HG02763 (cell line): ENCODE measurements around the gene CDNF.
"Not testable (repeated sequence)": the region's sequence is repeated elsewhere in the genome, so short reads cannot be mapped to it uniquely, and the experiment has no call there.

Source experiments
- ATAC-seq: cut with Tn5 transposase; IDR thresholded peaks from one replicate; pipeline ENCODE4 v1.9.1; 2021; ENCODE audit warnings: mild to moderate bottlenecking, moderate library complexity; ENCODE audit not compliant: unreplicated experiment

CDNF gene

DNA sequence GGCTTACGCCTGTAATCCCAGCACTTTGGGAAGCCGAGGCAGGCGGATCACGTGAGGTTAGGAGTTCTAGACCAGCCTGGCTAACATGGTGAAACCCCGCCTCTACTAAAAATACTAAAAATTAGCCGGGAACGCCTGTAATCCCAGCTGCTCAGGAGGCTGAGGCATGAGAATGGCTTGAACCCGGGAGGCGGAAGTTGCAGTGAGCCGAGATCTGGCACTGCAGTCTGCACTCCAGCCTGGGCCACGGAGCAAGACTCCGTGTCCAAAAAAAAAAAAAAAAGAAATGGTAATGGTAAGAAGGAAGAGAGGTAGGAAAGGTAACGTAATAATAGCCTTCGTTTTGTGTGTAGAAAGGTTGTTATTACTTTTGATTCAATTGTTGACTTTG lies 1.5 kb upstream of the CDNF start:
- ATAC-seq = no peak

DNA sequence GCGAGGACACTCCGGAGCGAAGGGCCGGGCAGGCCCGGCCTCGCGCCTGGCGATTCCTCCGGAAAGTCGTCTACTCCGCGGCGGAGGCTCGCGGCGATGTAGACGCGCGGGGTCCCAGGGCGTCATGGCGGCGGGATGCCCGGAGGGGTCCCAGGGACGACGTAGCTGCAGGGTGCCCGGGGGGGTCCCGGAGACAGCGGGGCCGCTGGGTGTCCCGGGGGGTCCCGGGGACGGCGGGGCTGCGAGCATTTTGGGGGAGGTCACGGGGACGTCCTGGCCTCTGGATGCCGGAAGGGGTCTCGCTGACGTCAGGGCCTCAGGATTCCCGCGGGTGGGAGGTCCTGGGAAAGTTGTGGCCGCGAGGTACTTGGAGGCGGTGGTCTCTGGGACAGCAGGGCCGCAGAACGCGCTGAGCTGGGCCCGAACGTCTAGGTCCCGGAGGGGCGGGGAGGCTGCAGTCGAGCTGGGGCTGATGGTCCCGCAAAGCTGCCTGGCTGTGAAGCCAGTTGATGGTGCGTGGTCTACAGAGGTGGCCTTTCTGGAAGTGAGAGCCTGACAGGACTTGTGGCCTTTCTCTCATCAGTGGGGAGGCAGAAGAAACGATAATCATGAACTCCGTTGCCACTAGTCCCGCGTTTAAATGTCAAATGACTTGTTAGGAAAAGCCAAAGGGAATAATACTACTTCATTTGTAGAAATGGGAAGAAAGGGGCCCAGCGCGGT lies 906 bp upstream of the CDNF start:
- no peak for ATAC-seq

DNA sequence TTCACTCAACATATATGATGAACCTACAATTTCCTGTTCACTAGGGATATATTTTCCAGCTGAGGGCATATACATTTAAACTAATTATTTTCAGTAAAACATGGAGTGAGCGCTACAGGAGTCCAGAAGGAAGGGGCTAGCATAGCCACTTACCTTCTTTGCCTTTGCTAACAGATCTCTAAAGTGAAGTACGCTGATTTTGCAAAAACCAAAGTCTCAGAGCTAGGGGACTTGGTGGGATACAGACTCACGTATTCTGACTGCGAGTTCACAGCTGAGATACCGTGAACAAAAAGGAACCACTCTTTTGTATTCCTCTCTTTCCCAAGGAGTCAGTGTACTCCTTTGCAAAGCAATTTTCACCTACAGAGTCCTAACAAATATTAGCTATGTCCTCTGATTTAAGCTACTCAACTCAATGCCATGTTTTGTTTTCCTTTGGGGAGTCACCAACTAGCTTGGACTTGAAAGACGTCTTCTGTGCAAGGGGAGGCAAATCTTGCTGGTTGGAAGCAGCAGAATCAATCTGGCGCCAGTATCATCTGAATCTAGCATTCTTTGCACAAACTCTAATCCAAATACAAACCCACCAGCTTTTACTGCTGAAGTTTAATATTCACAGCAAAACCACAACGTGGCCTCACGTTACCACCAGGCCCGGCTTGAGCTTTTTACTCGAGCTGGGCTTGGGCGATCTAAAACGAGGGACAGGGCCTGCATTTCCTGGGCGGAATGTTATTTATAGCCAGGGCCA lies 657 bp downstream of the CDNF start:
- ATAC-seq = no peak

DNA sequence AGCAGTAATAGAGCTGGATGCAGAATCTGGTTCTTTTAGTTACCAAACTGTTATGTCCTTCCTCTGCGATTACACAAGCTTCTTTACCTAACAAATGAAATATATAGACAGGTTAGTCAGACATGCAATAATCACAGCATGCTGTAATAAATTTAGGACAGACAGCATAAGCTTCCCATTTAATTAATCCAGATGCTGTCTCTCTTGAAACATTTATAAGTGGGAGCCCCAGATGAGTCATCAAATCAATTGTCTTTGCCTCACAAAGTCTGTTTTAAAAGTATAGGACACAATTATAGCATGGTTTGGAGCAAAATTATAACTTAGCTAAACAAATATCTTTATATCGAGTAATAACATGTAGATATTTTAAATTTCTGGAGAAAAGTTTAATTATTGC lies 1.6 kb downstream of the CDNF start:
- no peak for ATAC-seq

DNA sequence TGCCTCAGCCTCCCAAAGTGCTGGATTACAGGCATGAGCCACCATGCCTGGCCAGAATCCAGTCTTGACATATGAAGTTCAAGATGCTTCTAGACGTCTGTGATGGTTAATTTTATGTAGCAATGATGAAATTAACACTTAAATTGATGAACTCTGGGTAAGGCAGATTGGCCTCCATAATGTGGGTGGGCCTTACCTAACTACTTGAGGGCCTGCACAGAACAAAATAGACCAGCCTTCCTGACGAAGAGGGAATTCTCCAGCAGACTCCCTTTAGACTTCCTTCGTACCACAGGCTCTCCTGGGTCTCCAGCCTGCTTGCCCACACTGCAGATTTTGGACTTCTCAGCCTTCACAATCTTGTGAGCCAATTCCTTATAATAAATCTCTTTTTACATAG lies 4.7 kb downstream of the CDNF start:
- ATAC-seq = no peak

DNA sequence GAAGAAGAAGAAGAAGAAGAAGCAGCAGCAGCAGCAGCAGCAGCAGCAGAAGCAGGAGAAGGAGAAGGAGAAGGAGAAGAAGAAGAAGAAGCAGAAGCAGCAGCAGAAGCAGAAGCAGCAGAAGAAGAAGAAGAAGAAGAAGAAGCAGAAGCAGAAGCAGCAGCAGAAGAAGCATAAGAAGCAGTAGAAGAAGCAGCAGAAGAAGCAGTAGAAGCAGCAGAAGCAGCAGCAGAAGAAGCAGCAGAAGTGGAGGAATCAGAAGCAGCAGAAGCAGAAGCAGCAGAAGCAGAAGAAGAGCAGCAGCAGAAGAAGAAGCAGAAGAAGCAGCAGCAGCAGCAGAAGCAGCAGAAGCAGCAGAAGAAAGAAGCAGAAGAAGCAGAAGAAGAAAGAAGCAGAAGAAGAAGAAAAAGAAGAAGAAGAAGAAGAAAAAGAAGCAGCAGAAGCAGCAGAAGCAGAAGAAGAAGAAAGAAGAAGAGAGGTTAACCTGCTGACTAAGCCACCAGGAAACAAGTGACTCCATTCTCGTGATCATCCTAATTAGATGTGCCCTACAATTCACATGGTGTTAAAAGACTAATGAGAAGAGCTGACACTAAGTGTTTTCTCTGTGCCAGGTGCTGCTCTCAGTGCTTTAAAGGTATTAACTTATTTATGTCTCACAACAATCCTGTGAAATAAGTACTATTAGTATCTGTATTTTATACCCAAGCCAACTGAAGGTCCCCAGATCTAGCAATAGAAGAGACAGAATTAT lies 11.6 kb downstream of the CDNF start:
- no peak for ATAC-seq

DNA sequence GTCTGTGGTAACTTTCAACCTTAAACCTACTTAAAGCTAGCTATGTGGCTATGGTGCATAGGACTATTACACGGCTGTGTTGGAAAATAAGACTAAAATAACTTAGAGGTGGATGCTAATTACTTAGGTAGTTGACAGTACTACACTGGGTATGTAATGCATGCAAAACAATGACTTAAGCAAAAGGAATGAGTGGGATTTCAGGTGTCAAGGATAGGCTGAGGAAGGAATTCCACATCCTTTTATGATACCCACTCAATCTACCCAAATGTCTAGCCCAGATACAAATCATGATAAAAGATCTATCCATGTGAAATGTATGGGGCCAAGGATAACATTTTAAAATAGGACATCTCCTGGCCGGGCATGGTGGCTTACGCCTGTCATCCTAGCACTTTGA lies 13.9 kb downstream of the CDNF start:
- ATAC-seq = no peak

DNA sequence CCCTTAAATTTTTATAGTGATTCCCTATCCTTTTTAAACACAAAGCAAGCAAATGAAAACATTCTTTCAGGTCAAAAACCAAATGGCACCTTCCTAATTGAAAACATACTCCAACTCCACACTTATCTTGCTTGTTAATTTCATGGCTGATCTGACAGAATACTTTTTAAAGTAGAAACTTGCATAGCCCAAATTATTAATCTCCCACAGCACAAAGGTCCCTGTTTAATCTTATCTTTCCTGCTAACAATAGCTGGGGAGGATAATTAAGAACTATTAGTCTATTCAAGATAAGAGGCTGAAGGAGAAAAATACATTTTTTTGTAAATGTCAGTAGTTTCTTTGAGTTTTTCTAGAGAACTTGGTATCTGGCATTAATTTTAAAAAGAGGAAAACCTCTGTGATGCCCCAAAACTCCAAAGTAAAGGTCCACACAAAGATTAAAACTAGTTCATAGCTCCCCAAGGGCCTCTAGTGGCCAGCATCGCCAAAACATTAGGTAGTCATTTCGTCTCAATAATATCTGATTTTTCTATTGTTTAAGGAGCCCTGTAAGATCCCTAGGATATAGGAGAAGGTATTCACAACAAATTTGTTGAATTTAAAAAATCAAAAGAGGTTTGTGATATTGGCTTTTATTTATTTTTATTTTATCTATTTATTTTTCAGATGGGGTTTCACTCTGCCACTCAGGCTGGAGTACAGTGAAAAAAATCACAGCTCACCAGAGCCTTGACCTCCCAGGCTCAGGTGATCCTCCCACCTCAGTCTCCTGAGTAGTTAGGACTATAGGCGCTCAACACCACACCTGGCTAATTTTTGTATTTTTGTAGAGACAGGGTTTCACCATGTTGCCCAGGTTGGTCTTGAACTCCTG lies 14.7 kb downstream of the CDNF start:
- no peak for ATAC-seq

DNA sequence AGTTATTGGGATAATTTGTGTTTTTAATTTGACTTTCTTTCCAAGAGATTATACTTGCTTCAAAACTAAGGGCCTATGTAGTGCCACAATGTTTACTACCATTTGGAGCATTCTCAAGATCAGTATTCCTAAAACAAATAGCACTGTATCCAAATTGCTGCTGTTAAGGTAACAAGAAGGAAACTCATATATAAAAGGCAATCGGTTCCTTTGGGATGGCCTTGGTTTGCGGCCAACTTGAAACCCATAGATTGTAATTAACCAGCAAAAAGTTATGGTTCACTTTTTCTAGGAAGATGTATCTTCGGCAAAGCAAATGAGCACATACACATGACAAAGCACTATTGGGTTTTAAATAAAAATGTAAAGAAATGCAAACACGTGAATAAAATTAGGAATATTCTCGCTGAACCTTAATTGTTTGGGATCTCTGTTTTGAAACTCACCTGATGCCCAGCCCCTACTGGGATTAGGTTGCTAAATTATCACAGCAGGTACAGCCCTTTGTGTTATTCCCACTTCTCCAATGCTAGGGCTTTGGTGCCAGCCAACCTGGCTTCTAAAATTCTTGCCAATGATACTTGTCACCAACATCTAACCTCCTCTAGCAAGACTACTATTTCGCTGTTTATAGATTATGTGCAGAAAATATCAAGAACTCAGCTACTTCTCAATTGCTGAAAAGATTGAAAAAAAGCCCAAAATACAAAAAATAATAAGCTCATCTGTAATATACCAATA lies 16.0 kb downstream of the CDNF start:
- ATAC-seq = no peak

DNA sequence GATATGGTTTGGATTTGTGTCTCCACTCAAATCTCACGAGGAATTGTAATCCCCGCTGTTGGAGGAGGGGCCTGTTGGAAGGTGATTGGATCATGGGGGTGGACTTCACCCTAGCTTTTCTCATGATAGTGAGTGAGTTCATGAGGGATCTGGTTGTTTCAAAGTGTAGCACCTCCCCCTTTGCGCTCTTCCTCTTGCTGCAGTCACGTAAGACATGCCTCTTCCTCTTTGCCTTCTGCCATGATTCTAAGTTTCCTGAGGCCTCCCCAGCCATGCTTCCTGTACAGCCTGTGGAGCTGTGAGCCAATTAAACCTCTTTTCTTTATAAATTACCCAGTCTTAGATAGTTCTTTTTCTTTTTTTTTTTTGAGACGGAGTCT lies 17.1 kb downstream of the CDNF start:
- no peak for ATAC-seq

DNA sequence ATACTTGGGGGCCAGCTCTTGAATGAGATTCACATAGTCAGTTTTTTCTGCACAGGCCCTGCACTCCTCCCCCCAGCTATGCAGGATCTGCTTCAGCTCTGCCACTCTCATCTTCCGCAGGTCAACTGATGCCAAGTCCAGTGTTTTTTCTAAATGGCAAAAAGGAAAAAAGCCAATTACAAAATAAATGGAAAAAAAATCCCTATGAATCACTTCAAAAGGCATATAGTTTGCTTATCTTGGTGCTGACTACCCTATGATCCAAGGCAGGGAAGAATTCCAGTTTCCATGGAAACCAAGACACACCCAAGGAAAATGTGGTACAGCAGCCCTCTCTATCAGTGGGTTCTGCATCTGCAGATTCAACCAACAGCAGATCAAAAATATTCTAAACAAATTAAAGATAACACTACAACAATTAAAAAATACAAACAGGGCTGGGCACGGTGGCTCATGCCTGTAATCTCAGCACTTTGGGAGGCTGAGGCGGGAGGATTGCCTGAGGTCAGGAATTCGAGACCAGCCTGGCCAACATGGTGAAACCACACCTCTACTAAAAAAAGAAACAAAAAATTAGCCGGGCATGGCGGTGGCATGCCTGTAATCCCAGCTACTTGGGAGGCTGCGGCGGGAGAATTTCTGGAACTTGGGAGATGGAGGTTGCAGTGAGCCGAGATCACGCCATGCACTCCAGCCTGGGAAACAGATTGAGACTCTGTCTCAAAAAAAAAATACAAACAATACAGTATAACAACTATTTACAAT lies 17.6 kb downstream of the CDNF start:
- ATAC-seq = no peak

DNA sequence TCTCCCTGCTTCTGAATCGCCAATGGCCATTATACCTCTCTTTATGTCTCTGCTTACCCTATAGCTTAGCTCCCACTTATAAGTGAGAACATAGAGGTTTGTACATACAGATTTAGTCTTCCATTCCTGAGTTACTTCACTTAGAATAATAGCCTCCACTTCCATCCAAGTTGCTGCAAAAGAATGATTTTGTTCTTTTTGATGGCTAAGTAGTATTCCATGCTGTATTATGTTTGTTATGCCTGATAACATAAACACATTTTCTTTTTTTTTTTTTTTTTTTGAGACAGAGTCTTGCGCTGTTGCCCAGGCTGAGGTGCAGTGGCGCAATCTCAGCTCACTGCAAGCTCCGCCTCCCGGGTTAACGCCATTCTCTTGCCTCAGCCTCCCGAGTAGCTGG lies 21.1 kb downstream of the CDNF start:
- ATAC-seq = not testable (repeated sequence)

DNA sequence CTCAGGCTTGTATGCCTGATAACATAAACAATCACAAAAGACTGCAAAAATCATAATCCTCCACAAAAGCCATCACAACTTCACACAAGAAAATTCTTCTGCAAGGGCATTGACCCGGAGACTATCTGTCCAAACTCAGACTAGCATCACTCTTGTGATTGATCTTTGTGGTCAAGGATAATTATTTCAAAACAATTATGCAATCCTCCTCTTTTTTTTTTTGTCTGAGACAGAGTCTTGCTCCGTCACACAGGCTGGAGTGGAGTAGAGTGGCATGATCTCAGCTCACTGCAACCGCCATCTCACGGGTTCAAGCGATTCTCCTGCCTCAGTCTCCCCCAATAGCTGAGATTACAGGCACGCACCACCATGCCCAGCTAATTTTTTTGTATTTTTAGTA lies 22.2 kb downstream of the CDNF start:
- ATAC-seq = no peak

DNA sequence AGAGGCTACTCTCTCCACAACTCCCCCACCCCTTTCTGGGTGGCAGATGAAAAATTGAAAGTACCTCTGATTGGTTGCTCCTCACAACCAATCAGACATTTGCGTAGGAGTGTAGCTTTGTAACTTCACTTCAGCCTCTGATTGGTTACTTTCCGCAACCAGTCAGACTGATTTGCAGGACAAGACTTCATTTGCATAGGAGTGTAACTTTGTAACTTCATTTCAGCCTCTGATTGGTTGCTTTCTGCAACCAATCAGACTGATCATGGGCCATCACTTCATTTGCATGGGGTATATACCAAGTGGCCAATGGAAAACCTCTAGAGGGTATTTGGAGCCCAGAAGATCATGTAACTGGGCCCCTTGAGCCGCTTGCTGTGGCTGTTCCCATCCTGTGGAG lies 25.6 kb downstream of the CDNF start:
- ATAC-seq = no peak

DNA sequence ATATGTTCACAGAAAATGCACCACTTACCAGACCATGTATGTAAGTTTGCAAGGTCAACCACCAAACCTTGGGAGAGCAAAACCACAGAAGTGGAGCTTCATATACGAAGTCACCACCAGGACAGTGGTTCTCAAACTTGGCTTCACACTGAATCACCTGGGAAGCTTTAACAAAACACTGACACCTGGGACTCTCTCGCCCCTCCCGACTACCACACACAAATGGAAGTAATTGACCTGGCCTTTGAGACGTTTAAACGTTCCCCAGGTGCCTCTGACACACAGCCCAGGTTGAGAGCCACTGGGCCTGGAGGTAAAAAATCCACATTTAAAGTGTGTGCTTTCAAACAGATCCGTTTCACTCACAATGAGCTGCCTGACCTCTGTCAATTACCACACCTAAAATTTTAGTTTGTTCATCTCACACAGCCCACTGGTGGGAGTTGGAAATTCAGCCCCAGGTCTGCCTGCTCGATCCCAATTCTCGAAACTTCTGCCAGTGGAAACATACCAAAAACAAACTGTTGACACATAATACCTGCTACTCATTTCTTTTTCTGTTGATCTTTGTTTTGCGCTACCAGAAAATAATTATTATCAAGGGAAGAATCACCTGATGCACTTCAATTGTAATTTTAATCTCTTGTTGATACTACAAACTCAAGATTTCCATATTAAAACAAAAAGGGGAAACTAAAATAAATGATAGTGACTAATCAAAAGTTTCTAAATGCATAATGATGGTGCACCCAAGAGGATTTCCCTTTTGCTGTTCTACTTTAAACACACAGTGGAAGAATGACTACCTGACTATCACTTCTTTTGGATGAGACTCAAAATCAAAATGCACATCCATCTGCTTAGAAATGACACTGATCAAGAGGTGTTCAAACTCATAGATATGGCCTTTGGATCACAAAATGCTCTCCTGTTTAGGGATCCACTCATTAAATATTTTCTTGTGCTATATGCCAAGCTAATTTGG lies 26.6 kb downstream of the CDNF start:
- no peak for ATAC-seq

DNA sequence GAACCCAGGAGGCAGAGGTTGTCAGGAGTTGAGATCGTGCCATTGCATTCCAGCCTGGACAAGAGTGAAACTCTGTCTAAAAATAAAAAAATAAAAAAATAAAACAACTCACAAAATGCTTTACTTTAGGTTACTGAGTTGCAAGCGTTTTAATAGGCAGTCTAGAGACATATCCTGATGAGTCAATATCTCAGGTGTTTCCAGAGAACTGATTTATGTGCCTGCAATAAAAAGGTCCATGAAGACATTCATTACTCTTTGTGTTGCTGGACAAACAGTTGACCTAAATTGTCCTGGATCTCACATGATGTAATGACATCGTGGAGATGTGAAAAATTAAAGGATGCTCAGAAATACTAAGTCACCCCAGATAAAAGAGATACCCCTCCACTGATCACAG lies 31.5 kb downstream of the CDNF start:
- no peak for ATAC-seq

DNA sequence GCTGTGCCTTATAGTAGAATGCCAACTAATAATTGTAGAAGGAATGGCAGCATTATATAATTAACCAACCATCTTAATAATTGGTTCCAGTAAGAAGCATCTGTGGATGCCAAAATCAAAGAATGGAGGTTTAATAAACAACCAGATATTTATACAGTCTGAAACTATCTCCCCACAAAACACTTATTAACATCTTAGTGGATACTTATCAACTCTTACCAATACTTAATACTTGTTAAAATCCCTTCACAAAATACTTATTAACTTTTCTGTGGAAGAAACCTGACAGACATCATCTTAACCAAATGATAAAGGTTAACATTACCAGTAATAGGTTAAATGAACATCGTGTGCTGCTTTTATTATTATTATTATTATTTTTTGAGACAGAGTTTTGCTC lies 34.0 kb downstream of the CDNF start:
- ATAC-seq = no peak

DNA sequence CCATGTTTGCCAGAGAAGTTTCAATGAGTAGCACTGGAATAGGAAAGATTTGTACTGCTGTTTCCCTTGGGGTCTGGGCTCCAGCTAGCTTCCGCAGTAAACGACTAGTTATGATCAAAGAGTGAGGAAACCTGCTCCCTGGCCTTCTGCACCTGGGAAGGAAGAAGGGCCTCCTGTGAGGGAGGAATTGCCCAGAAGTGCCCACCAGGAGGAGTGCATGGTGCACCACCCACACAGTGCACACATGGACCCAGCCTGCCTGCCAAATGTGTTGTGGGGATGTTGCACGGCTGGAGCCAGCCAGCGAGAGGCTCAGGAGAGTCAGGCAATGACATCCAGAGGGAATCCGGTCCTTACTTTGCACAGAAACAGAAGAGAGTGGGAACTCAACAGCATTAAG lies 36.1 kb downstream of the CDNF start:
- ATAC-seq = no peak
